Tibial artery (tissue), 4 donors: ENCODE measurements around the gene WDPCP.

Source experiments
- DNase-seq, 2 donors: peaks; one replicate each; pipeline ENCODE4 v3.0.0-alpha.2; 2019
- H3K27ac ChIP-seq, 2 donors: fragments of 200-600 bp; sonication (generic) in 1 of 2; 1 replicate in 1 of 2; 2 replicates in 1 of 2; pipeline ENCODE4 v1.5.1; 2018 to 2019; ENCODE audit warnings: mild to moderate bottlenecking in 1 of 2
- H3K27me3 ChIP-seq, 2 donors: fragments of 200-600 bp; sonication (generic) in 1 of 2; one replicate each; pipeline versions ENCODE4 v1.5.1 to v1.6.0; 2016 to 2019
- H3K36me3 ChIP-seq, 3 donors: fragments of 200-600 bp; sonication (generic) in 2 of 3; one replicate each; pipeline ENCODE4 v1.5.1; 2016 to 2019; ENCODE audit warnings: mild to moderate bottlenecking in 2 of 3
- H3K4me1 ChIP-seq, 4 donors: fragments of 200-600 bp; sonication (generic) in 2 of 4; 1 replicate in 3 of 4; 2 replicates in 1 of 4; pipeline ENCODE4 v1.5.1; 2016 to 2019
- H3K4me3 ChIP-seq, 2 donors: fragments of 200-600 bp; sonication (generic) in 1 of 2; 1 replicate in 1 of 2; 2 replicates in 1 of 2; pipeline ENCODE4 v1.5.1; 2018 to 2019; ENCODE audit warnings: mild to moderate bottlenecking in 2 of 2
- H3K9me3 ChIP-seq, 3 donors: fragments of 200-600 bp; sonication (generic) in 1 of 3; one replicate each; pipeline ENCODE4 v1.5.1; 2016 to 2019
- intact Hi-C: fragments of 100-400 bp; cut with DNase I; formaldehyde crosslinking; loops from one replicate; pipeline ENCODE4 v1.15.0; 2023; ENCODE audit warnings: low total_unique reads
- TF ChIP-seq, protein P1 (sequence below), 2 experiments: fragments of 200-600 bp in 1 of 2; fragments of 450-650 bp in 1 of 2; IDR thresholded peaks; one replicate each; pipeline ENCODE4 v1.5.1; 2017 to 2019; ENCODE audit warnings: antibody characterized with exemption in 2 of 2, mild to moderate bottlenecking in 1 of 2, moderate library complexity in 1 of 2

The WDPCP gene

DNA sequence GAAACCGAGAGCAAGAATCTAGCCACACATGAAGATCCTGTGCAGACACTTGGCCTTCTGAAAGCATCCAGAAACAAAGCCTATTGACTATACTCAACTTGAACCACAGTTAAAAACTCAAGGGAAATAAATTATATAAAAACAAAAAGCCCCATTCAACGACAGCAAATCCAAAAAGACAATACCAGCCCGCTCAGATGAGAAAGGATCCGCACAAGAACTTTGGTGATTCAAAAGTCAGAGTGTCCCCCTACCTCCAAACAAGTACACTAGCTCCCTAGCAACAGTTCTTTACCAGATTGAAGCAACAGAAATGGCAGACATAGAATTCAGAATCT is 163.2 kb downstream of the WDPCP start:
- Histone ChIP-seq H3K27me3 (no peaks in the 10 kb centered on the region), H3K27ac (no peak overlapping the region), H3K4me3 (no peak overlapping the region), H3K9me3 (peaks cover 0 to 3% (median 0%) of the 10 kb centered on the region in 3 donors), H3K36me3 (no peaks in the 10 kb centered on the region), H3K4me1 (no peaks in the 10 kb centered on the region)
- intact Hi-C loops = no loop called here
- DNase-seq = no peak
- TF ChIP-seq, protein P1, sequence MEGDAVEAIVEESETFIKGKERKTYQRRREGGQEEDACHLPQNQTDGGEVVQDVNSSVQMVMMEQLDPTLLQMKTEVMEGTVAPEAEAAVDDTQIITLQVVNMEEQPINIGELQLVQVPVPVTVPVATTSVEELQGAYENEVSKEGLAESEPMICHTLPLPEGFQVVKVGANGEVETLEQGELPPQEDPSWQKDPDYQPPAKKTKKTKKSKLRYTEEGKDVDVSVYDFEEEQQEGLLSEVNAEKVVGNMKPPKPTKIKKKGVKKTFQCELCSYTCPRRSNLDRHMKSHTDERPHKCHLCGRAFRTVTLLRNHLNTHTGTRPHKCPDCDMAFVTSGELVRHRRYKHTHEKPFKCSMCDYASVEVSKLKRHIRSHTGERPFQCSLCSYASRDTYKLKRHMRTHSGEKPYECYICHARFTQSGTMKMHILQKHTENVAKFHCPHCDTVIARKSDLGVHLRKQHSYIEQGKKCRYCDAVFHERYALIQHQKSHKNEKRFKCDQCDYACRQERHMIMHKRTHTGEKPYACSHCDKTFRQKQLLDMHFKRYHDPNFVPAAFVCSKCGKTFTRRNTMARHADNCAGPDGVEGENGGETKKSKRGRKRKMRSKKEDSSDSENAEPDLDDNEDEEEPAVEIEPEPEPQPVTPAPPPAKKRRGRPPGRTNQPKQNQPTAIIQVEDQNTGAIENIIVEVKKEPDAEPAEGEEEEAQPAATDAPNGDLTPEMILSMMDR (IDR thresholded peaks at IDR 0.05) = no peak

DNA sequence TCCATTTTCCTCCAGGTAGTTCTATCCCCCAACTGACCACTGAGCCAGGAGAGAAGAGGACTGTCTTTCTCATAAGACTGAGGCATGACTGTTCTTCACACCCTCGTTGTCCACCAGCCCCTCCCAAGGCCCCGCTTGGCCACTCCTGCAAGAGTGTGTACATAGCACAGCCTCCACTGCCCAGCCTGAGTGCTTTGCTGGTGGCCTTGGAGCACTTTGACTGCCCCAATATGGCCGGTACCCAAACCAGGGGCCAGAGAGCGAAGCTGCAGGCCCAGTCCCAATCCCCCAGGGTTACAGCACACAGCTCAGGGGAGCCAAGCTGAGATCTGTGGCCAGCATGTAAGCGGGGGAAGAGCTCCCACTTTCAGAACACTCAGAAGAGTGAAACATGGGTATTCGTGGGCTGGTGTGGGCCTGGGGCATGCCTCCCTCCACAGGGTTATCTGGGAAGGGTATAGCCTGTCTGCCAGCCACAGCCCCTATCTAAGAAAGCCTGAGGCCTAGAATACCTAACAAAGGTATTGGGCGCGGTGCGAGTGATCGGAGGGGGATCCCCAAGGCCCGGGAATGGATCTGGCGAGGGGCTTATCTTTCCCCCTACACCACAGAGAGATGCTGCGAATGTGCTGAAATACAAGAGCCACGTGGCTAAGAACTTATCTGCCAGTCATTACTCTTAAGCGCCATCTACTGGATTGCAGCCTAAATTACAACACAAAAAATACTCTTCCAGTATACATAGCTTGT is 163.8 kb downstream of the WDPCP start:
- intact Hi-C loops = no loop called here
- Histone ChIP-seq H3K27me3 (no peaks in the 10 kb centered on the region), H3K4me1 (no peaks in the 10 kb centered on the region), H3K27ac (no peak overlapping the region), H3K9me3 (peaks cover 0 to 3% (median 0%) of the 10 kb centered on the region in 3 donors), H3K4me3 (no peak overlapping the region), H3K36me3 (no peaks in the 10 kb centered on the region)
- TF ChIP-seq, protein P1 (IDR thresholded peaks at IDR 0.05) = no peak
- no peak for DNase-seq

DNA sequence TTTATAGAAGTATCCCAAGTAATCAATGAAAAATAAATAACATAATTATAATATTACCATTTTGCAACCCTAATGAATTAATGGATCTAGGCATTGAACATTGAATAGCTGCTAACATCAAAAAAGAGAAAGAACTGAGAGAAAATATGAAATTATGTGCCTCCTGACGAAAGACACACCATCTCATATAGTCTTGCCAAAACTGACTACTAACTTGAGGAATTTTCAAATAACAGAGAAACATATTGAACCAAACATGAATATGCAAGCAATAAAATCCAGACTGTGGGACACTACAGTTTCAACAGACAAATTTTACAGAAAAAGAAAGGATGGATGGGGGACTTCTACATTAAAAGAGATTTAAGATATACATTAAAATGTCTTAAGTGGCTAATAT is 165.7 kb downstream of the WDPCP start:
- no peak for DNase-seq
- intact Hi-C loops = no loop called here
- no peaks in the 10 kb centered on the region for H3K4me1 ChIP-seq
- TF ChIP-seq, protein P1 (IDR thresholded peaks at IDR 0.05) = no peak
- no peak overlapping the region for H3K4me3 ChIP-seq
- H3K9me3 ChIP-seq = peaks cover 0 to 3% (median 0%) of the 10 kb centered on the region in 3 donors
- no peak overlapping the region for H3K27ac ChIP-seq
- no peaks in the 10 kb centered on the region for H3K27me3 ChIP-seq
- no peaks in the 10 kb centered on the region for H3K36me3 ChIP-seq

DNA sequence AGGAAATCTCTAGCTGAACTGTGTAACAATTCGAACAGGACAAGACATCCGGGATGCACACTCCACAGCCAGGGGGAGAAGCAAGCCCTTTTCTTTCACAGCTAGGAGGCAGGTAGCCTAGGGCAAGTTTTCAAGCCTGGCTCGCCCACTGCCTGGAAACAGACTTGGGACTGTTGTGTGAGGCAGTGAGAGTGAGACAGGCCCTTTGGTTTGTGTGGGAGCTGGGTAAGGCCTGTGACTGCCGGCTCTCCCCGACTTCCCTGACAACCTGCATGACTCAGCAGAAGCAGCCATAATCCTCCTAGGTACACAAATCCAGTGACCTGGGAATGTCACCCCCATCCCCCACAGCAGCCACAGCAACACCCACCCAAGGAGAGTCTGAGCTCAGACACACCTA is 179.7 kb downstream of the WDPCP start:
- H3K4me3 ChIP-seq = no peak overlapping the region
- H3K27me3 ChIP-seq = no peaks in the 10 kb centered on the region
- no peaks in the 10 kb centered on the region for H3K9me3 ChIP-seq
- no peak for DNase-seq
- TF ChIP-seq, protein P1 (IDR thresholded peaks at IDR 0.05) = no peak
- H3K4me1 ChIP-seq = no peaks in the 10 kb centered on the region
- H3K36me3 ChIP-seq = peaks cover 14 to 30% (median 20%) of the 10 kb centered on the region in 3 donors
- no peak overlapping the region for H3K27ac ChIP-seq
- intact Hi-C loops = no loop called here

DNA sequence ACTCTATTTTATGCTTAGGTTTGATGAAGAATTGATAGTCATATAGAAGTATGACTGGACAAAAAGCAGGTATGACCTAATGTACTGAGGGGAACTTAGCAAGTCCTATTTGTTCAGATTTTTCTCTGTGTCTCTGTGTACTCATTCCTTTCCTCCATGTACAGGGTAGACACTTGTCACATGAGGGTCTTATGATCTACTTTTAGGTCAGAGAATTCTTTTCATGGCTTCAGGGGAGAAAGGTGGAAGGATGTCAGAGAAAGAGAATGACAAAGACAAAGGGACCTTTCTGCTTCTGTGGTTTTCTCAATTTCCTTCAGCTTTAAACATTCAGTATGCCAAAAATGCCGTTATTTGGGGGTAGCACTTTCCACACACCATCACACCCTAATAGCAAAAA is 181.6 kb downstream of the WDPCP start:
- H3K4me3 ChIP-seq = no peak overlapping the region
- TF ChIP-seq, protein P1 (IDR thresholded peaks at IDR 0.05) = no peak
- H3K36me3 ChIP-seq = peaks cover 23 to 35% (median 33%) of the 10 kb centered on the region in 3 donors
- intact Hi-C loops = no loop called here
- H3K27ac ChIP-seq = no peak overlapping the region
- no peaks in the 10 kb centered on the region for H3K4me1 ChIP-seq
- DNase-seq = no peak
- H3K27me3 ChIP-seq = no peaks in the 10 kb centered on the region
- peaks cover 0 to 7% (median 0%) of the 10 kb centered on the region in 3 donors for H3K9me3 ChIP-seq
